GM18951 (cell line): Measurements from ENCODE around the gene CNNM3.

Source experiments
- POLR2A ChIP-seq: IDR thresholded peaks from 4 replicates; pipeline ENCODE4 v1.6.1; 2011; ENCODE audit warnings: mild to moderate bottlenecking; ENCODE audit not compliant: insufficient read length, insufficient read depth; ENCODE audit errors: extremely low read depth
- in situ Hi-C: fragments of 300-500 bp; cut with MboI; formaldehyde crosslinking; loops from one replicate; pipeline ENCODE4 v1.12.0; 2022; ENCODE audit warnings: low sequenced_read_pairs, mixed read lengths, inconsistent platforms; ENCODE audit not compliant: unreplicated experiment

The CNNM3 gene

GRCh38 chr2:96842600-96842999, 26.5 kb downstream of the CNNM3 start:
- no peak for TF ChIP-seq POLR2A
- in situ Hi-C loops, result no loop called here

GRCh38 chr2:96843538-96844268, 27.6 kb downstream of the CNNM3 start, which contains the start of gene ANKRD23:
Gene ANKRD23, minus strand, starts transcription at chr2:96844021. Its CDS starts 29 bp downstream, at chr2:96843992.
- in situ Hi-C loops, result no loop called here
- no peak for TF ChIP-seq POLR2A

DNA sequence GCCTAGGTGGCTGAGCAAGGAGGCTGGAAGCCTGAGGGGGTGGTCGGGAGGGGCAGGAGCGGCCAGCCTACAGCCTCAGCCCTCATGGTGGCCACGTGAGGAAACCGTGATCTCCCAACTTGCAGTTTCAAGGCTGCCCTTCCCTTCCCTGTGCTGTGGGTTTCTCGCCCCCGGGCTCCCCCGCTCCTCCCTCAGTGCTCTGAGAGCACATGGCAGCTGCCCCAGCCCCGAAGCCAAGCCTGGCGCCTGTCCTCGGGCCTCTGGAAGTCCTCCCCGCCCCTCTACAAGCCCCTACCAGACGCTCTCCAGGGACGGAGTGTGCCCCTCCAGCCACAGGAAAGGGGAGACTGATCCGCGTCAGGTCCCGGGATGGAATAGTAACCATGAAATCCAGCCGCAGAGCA, 28.3 kb downstream of the CNNM3 start:
- TF ChIP-seq POLR2A, result no peak
- in situ Hi-C loops, result no loop called here

DNA sequence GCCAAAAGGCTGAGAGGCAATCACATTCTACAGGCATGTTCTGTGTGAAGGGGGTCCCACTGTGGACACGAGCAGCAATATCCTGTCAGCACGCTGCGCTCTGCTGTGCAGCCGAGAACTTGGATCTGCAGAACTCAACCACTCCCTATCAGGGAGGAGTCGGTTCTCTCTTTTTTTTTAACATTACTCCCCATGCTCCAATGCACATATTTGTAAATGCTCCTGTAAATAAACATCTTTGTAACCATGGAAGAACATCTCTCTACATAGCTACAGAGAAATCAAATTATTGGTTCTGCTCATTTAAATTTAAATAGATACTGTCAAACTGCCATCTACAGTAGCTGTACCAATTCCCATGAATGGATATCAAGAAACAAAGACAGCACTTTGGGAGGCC, 30.8 kb downstream of the CNNM3 start:
- in situ Hi-C loops, result no loop called here
- TF ChIP-seq POLR2A, result no peak

- in situ Hi-C loops, result no loop called here
- TF ChIP-seq POLR2A, result no peak
These were observed 31.5 kb downstream of the CNNM3 start for GRCh38 chr2:96847586-96847985.

GRCh38 chr2:96848264-96848663, 32.2 kb downstream of the CNNM3 start:
- in situ Hi-C loops, result no loop called here
- no peak for TF ChIP-seq POLR2A

- in situ Hi-C loops, result no loop called here
- TF ChIP-seq POLR2A, result no peak
These were observed 36.6 kb downstream of the CNNM3 start for GRCh38 chr2:96852667-96853066.

DNA sequence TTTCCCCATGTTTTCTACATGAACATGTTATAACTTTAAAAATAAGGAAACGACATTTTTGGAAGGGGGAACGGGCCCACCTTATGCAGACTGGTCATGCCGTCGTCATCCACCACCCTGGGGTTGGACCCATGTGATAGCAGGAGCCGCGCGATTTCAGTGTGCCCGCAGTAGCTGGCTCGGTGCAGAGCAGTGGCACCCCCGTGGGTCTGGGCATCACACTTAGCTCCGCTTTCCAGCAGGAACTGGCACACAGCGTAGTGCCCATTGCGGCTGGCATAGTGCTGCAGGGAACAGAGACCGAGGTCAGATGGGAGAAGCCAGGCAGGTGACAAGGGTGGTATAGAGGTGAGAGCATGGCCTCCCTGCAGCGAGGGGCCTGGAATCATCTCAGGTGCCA, 37.3 kb downstream of the CNNM3 start:
- TF ChIP-seq POLR2A, result no peak
- in situ Hi-C loops, result no loop called here

DNA sequence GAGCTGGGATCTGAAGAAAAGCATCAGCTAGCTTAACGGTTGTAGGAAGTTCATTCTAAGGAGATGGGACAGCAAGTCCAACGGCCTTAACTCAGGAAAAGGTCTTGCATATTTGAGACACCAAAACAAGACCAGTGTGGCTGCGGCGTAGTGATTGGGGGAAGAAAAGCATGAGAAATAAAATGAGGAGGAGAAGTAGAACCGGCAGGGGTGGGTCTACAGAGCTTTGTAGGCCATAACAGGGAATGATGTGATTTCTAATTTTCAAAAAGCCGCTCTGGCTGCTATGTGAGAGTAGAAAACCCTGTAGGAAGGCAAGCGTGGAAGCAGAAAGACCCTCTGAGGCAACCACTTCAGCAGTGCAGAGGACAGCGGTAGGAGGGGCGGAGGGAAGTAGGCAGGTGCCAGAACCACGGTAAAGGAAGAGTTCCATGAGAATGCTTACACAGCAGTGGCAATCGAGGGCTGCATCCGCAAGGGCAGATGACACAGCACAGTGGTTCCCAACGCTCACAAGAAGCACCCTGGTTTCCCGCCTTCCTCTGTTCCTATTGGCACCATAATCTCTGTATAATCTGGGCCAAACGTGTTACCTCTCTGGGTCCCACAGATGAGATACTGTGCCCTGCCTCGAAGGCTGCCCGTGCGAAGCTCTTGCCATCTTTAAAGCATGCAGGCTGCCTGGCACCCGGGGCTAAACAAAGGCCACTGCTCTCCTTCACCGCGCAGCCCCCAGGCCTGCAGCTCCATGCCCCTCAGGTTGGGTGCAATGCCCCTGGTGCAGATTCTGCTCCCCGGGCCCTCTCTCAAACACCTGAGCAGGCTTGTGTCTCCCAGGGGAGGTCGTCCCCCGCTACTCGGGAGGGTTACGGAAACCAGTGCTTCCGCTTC, 41.0 kb downstream of the CNNM3 start:
- in situ Hi-C loops, result no loop called here
- no peak for TF ChIP-seq POLR2A

DNA sequence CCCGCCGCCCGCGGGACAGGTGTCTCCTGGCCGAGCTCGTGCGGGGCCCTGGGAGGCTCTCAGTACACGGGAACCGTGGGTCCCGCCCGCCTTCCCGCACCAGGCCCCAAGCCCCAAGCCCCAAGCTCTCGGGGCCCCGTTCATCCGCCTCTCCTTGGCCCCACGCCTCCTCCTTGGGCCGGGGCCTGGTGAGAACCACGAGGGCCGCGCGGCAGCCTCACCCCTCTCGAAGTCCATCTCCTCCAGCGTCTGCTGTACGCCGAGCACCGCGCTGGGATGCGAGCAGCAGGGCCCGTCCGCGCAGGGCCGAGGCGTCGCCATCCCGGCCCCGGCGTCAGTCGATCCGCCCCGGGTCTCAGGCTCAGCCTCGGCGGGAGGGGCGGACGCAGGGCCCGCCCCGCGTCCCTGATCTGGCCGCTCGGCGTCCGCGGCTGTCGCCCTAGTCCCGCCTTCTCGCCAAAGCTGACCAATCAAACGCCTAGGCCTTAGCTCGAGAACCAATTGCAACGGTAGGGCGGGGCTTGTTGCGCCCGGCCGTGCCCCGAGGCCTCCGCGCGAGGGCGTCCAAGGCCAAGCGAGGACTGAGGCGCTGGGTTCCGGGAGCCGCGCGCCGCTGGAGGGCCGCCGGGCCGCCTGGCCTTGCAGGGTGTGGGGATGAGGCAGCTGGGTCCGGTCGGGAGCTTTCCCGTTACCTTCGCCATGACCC, 41.8 kb downstream of the CNNM3 start, which contains the start of gene ANKRD39:
Gene ANKRD39 (minus strand): TSS at position 350 of the 706 bp plus-strand sequence. CDS start 29 bp downstream, at position 321.
- peak; percentile 94 for TF ChIP-seq POLR2A
- in situ Hi-C loops, result no loop called here

GRCh38 chr2:96859099-96859649, 43.1 kb downstream of the CNNM3 start:
- no peak for TF ChIP-seq POLR2A
- in situ Hi-C loops, result no loop called here

DNA sequence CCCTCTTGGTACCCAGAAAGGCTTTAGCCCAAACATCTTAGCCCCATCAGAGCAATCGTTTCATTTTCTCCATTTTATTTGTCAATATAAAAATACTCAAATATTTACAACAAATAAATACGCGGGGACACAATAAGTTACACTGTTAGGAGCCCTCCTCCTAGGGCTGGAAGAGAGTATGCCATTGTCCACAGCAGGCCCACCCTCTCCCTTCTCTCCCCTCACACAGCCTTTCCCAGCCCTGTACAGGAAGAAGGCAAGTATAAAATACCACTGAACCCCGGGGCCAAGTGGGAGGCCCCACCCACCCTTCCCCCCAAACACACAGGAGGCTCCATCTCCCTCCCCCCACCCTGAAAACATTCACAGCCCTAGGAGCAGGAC, 43.6 kb downstream of the CNNM3 start:
- no peak for TF ChIP-seq POLR2A
- in situ Hi-C loops, result no loop called here
